Measurements from ENCODE around the gene GORASP1.

Gene GORASP1

DNA sequence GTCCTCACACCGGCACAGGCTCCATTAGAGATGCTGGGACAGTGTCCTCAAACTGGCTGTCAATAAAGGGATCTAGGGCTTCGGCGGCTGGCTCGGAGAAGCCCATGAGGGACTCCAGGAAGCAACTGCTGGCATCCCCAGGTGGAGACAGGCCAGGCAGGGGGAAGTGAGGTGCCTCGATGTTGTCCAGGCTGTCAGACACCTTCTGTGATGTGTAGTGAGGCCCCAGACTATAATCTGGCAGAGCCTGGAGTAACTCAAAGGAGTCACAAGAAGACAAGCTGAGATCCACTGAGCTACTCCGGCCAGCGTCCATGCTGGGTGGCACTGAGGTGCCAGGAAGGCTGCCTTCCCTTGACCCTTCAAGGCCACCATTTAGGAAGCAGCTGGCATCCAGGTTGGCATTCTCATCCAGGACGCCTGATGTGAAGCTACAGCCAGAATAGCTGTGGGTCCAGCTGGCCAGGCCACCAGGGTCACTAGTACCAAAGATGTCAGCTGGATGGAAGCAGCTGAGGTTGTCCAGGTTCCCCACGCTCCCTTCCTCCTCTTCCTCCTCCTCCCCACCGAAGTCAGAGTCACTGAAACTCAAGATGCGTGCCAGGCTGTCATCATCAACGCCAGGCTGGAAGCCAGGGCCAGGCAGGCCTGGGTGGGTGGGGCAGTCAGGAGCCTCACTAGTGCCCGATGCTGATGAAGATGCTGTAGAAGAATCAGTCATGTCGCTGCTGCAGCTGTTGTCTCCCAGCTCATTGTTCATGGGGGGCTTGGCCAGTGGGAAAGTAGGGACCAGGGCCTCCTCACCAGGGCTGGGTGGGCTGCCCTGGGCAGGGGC lies 35.8 kb upstream of the GORASP1 start:
- in situ Hi-C loops (cut with HindIII; ENCODE audit: low pct_ligation_motif_present, low pct_unique_long_range_greater_than_20kb, low sequenced_read_pairs), result no loop called here
- no peak for DNase-seq

DNA sequence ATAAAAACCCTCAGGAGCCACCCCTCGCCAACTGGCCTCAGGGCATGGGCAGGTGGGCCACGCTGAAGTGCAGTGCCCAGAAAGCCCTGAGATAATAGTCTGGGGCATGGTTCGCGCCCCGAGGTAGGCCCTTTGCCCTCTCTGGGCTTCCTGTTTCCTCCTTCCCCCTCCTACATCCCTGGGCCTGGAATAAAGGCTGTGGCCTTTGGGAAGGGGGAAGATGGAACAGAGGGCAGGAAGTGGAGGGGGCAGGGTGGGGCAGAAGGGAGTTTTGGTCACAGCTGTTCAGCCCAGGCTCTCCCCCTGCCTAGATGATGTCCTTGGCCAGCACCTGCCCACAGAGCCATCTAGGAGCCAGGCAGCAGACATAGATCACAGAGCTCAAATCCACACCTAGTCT lies 34.6 kb upstream of the GORASP1 start:
- no peak for DNase-seq
- in situ Hi-C loops (cut with HindIII; ENCODE audit: low pct_ligation_motif_present, low pct_unique_long_range_greater_than_20kb, low sequenced_read_pairs), result no loop called here

DNA sequence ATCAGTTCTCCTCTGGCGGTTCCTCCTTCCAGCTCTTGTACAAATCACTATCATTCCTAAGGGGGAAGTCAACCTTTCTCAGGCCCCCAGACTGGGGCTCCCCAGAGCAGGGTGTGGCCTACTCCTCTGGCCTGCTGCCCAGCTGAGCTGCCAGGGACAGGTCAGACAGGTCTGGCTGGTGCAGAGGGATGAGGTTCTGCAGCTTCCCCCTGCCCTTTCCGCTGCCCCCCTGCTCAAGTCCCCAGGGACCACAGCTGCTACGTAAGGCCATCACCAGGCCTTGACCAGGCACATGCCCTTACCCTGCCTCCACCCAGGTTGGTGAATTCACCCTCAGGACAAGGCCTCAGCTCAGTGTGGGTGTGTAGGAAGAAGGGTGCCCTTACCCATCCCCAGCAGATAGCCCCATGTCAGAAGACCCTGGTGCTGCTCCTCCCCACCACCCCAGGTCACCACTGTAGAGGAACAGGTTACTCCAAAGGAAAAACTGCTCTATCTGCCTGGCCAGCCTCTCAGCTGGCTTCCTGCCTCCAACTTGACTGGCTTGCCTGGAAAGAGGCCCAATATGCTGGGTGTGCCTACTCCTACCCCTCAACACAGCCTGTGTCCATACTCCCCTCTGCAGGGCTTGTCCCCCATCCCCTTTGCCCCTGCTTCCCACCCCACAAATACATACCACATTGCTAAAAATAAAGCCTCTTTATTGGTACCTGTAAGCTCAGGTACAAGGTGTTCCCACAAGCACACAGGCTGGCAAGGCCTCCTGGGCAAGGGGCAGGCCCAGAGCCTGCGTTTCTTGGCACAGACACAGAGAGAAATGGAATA lies 34.0 kb upstream of the GORASP1 start:
- in situ Hi-C loops (cut with HindIII; ENCODE audit: low pct_ligation_motif_present, low pct_unique_long_range_greater_than_20kb, low sequenced_read_pairs), result no loop called here
- no peak for DNase-seq

DNA sequence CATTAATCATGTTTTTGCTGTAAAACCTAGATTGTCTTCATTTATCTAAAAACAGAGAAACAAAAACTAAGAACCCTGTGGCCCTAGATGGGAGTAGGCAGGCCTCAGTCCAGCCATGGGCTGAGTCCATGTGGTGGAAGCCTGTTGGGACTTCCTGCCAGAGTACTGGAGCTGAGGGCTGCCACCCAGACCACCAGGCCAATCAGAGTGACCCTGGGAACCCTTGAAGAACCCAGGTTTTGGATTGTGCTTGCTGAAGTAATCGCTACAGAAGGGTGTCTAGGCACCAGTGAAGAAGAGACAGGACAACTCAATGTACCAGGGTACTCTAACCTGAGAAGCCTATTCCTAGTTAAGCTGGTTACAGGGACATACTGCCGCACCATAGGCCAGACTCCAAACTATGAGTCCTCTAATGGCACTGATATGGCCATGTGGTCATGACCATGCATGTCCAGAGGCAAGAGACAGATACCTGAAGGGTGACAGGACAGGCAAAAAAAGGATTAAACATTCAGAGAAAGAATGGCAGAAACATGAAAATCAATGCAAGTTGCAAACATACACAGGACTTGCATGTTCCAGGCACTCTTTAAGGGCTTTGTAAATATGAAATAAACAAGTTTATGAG lies 33.0 kb upstream of the GORASP1 start:
- DNase-seq, result no peak
- in situ Hi-C loops (cut with HindIII; ENCODE audit: low pct_ligation_motif_present, low pct_unique_long_range_greater_than_20kb, low sequenced_read_pairs), result no loop called here

DNA sequence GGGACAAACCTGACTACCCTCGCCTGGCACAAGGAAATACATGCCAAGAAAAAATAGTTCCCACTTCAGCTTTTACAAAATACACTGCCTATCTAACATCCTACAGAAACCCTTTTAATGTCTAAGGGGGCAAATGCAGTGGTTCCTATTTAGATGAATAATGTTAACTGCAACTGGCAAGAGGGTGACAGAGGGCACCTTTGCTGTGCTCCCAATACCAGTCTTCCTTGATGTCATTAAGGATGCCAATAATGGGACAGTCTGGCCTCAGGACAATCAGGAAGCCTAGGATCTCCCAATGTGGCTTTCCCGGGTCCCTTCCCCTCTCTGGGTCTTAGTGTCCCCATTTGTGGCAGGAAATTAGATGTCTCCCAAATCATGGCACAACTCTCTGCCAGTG lies 32.0 kb upstream of the GORASP1 start:
- no peak for DNase-seq
- in situ Hi-C loops (cut with HindIII; ENCODE audit: low pct_ligation_motif_present, low pct_unique_long_range_greater_than_20kb, low sequenced_read_pairs), result no loop called here

DNA sequence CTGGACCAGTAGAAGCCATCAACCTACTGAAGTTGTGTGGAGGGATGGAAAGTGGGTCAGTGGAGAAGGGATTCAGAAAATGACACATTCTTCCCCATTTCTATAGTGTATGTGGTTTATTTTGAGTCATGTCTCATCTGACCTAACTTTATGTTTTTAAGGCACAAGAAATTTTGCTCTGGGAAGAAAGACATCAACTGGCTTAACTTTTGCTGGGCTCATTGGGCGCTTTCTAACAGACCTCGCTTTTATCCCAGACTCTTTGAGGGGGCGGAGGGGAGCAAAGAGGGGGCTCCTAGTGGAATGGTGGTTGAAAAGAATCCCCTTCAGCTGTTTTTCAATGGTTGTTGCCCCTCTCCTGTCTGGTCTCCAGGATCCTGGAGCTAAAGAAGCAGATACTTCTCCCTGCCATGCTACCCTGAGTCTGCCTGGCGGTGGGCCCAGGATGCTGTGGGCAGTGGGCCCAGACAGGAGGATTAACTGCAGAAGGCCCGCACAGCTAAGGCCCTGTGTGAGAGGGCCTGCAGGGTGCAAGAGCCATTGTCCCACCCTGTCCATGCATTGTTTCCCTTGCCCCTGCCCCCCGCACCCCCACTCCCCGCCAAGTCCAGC lies 31.5 kb upstream of the GORASP1 start:
- no peak for DNase-seq
- in situ Hi-C loops (cut with HindIII; ENCODE audit: low pct_ligation_motif_present, low pct_unique_long_range_greater_than_20kb, low sequenced_read_pairs), result no loop called here

DNA sequence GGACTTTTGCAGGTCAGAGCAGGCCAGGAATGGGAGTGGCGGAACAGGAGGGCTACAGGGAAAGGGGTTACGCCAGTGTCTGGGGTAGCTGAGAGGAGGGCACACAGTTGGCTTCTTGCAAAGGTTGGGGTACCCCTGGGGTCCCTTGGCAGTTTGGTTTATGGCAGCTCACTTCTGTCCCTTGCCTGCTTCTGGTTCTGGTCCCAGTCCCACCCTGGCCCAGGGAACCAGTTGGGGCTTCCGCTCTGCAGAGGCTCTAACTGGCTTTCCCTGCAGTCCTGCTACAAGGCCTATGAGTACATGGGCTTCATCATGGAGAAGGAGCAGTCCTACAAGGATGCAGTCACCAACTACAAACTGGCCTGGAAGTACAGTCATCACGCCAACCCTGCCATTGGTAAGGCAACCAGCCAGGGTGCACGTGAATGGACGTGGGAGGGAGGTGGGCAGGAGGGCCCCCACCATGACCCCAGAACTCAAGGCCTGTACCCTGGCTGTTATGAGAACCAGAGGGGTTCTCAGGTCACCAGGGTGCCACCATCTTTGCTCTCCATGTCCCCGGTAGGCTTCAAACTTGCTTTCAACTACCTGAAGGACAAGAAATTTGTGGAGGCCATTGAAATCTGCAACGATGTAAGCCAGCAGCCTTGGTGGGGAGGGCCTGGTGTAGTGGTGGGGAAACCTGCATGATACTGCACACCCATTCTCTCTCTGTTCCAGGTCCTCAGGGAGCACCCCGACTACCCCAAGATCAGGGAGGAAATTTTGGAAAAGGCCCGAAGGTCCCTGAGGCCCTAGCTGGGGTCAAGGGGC lies 30.8 kb upstream of the GORASP1 start:
- DNase-seq, result no peak
- in situ Hi-C loops (cut with HindIII; ENCODE audit: low pct_ligation_motif_present, low pct_unique_long_range_greater_than_20kb, low sequenced_read_pairs), result no loop called here

DNA sequence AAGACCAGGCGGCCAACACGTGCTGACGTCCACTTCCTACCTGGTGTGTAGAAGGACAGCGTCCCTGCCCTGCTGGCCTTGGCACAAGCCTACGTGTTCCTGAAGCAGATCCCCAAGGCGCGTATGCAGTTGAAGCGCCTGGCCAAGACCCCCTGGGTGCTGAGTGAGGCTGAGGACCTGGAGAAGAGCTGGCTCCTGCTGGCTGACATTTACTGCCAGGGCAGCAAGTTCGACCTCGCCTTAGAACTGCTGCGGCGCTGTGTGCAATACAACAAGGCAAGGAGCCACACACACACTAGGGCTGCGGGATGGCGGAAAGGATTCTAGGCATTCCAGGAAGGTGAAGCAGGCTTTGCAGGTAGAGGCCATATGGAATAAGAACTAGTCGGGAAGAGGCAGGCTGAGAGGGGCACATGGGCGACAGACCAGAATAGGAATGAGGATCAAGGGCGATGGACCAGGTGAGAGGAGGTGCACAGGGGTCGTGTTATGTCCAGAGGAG lies 30.1 kb upstream of the GORASP1 start:
- in situ Hi-C loops (cut with HindIII; ENCODE audit: low pct_ligation_motif_present, low pct_unique_long_range_greater_than_20kb, low sequenced_read_pairs), result no loop called here
- no peak for DNase-seq

DNA sequence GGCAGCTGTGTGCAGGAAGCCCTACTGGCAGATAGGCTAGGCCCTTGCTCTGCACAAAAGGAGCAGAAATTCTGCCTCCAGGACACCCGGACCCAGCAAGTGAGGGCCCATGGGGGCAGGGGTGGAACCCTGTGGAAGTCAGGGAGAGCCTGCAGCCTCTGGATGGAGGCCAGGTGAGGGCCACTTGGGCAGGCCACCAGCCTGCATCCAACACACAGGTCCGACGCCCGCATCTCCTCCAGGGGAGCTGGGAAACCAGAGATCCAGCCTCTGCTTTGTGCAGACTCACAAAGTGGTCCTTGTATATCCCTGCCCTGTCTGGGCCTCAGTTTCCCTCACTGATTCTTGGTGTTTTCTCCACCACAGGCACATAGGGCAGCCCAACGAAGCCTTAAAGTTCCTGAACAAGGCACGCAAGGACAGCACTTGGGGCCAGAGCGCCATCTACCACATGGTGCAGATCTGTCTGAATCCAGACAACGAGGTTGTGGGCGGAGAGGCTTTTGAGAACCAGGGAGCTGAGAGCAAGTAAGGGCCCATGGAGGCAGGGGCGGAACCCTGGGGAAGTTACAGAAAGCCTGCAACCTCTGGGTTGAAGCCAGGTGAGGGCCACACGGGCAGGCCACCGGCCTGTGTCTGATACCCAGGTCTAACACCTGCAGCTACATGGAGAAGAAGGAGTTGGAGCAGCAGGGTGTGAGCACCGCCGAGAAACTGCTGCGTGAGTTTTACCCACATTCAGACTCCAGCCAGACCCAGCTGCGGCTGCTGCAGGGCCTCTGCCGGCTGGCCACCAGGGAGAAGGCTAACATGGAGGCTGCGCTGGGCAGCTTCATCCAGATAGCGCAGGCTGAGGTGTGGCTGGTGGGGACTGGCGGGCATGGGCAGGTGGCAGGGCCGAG lies 29.4 kb upstream of the GORASP1 start:
- in situ Hi-C loops (cut with HindIII; ENCODE audit: low pct_ligation_motif_present, low pct_unique_long_range_greater_than_20kb, low sequenced_read_pairs), result no loop called here
- no peak for DNase-seq

DNA sequence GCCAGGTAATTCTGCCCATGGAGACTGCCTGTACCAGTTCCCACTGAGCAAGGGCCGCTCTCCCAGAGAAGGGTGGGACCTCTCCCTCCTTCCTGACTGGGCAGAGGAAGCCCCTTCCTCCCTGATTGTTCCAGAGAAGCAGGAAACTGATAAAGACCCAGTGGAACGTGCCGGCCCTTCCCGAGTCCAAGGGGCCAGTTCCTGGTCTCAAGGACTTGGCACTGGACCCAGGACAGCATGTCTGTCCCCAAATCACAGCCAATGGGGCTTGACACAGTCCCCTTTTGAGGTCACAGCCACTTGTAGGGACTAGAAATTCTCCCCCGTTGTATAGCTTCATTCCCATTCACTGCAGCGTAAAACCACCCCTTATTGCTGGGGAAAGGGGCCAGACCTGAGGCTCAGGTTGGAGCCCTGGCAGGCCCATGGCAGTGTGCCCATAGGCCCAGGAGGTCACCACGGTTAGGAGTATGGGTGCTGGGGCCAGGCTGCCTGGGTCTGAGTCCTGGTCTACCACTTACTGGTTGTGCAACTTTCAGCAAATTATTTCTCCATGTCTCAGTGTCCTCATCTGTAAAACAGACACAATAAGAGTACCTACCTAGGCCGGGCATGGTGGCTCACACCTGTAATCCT lies 27.9 kb upstream of the GORASP1 start:
- in situ Hi-C loops (cut with HindIII; ENCODE audit: low pct_ligation_motif_present, low pct_unique_long_range_greater_than_20kb, low sequenced_read_pairs), result no loop called here
- no peak for DNase-seq

DNA sequence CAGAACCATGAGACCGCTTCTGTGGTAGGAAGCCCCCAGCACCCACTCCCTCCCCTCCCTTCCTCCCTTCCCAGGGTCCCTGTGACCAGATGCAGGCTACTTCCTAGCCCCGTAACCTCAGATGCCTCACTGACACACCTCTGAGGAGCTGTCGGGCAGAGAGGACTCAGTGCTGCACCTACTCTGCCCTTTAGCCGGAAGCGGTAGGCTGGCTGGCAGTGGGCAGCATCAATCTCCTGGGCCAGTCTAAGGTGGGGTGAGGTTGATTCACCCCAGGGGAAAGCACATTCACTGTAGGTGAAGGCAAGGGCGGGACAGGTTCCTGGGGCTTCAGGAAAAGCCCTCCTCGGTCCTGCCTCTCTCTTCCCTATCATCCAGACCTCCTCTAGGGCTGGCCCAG lies 26.9 kb upstream of the GORASP1 start:
- DNase-seq, result no peak
- in situ Hi-C loops (cut with HindIII; ENCODE audit: low pct_ligation_motif_present, low pct_unique_long_range_greater_than_20kb, low sequenced_read_pairs), result no loop called here

DNA sequence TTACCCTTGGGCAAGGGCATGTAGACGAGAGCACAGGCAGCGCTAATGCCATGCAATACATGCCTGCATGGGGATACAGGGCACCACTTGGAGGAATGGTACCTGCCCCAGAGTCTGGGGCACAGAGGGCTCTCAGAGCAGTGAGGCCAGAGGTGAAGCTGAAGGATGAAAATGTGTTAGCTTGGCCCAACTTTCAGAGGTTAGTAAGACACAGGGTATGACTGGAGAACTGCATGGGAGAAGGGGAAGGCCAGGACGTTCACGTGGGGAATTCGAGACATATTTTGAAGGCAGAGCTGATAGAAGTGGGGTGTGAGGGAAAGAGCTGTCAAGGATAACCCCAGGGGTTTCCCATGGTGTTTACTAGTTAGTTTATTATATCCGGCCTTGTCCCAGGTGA lies 26.4 kb upstream of the GORASP1 start:
- DNase-seq, result no peak
- in situ Hi-C loops (cut with HindIII; ENCODE audit: low pct_ligation_motif_present, low pct_unique_long_range_greater_than_20kb, low sequenced_read_pairs), result no loop called here

DNA sequence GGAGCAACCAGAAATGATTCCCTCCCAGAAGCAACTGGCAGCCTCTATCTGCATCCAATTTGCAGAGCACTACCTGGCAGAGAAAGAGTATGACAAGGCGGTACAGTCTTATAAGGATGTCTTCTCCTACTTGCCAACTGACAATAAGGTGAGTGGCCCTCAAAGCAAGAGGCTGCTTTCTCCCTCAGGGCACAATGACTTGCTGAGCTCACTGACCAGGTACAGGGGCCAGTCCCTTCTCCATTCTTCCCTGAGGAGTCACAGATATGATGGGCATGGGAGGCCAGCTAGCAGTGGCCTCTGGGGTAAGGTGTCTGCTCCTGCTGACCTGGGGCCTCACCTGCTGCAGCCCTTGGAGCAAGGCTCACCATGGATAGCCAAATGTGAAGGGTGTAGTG lies 25.7 kb upstream of the GORASP1 start:
- in situ Hi-C loops (cut with HindIII; ENCODE audit: low pct_ligation_motif_present, low pct_unique_long_range_greater_than_20kb, low sequenced_read_pairs), result no loop called here
- DNase-seq, result no peak

DNA sequence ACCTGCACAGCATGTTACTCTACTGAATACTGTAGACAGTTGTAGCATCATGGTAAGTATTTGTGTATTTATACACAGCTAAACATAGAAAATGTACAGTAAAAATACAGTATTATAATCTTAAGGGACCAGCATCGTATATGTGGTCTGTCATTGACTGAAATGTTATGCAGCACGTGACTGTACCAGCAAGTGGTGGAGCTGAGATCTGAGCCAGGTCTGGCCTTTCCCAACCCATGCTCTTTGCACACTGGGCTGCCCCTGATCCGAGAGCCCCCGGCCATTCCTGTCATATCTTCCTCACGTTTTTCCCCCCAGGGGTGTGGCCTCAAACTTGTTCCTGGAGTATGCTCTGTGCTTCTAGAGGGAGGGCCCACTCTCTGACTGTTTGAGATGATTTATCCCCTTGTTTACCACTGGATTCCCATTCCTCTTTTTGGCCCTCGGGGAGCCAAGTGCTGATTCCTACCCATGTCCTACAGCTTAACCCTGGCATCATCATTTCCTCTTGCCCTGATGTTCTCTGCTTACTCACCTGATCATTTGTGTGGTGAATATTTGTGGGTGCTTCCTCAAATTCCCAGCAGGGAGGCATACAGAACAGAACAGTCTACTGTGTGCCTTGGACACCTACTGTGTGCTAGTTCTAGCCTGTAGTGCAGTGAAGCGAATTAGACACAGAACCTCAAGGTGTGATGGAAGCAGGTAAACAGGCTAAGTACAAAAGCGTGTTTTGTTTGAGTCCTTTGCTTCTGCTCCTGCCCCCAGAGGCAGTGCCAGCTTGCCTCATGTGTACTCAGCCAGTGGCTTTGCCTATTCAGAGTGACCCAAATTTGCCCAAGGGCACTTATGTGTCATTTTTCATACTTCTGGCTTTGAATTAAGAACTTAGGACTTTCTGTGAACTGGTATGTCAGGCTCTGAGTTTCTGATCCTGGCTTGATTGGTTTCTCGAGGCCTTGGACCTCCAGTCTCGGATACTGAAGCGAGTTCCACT lies 25.0 kb upstream of the GORASP1 start:
- no peak for DNase-seq
- in situ Hi-C loops (cut with HindIII; ENCODE audit: low pct_ligation_motif_present, low pct_unique_long_range_greater_than_20kb, low sequenced_read_pairs), result no loop called here

DNA sequence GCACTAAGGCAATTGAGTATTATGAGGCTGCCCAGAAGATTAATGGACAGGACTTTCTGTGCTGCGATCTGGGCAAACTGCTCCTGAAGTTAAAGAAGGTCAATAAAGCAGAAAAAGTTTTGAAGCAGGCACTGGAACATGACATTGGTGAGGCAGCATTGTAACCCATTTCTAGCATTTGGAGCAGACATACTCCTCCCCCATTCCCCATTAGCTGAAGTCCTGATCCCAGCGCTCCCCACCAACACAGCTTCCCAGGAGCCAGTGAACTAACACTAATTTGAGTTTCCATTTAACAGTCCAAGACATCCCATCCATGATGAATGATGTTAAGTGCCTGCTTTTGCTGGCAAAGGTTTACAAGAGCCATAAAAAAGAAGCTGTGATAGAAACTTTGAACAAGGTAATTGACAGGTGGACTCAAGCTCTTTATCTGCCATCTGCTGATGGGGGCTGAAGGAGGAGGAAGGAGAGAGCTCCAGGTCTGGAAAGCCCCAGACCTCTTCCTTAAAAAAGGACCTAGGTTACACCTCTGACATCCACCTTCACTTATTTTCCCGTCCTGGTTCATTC lies 23.4 kb upstream of the GORASP1 start:
- in situ Hi-C loops (cut with HindIII; ENCODE audit: low pct_ligation_motif_present, low pct_unique_long_range_greater_than_20kb, low sequenced_read_pairs), result no loop called here
- DNase-seq, result no peak

Data from ACHN (cell line).